Non-pigmented ciliary epithelial cell (primary cell): ENCODE results near the gene VIL1.

Source experiments
- DNase-seq: peaks from one replicate; pipeline ENCODE4 v3.0.0-alpha.2; 2010; ENCODE audit warnings: low read depth

The VIL1 gene

GRCh38 chr2:218406209-218406948 is 12.5 kb upstream of the VIL1 start:
- DNase-seq = no peak

- no peak for DNase-seq
Measured at GRCh38 chr2:218406949-218407618, 11.8 kb upstream of the VIL1 start.

GRCh38 chr2:218407717-218408116 is 11.2 kb upstream of the VIL1 start:
- DNase-seq = no peak

GRCh38 chr2:218418321-218418716 is 604 bp upstream of the VIL1 start:
- no peak for DNase-seq

- DNase-seq = no peak
Measured at GRCh38 chr2:218419630-218420216, 800 bp downstream of the VIL1 start.

- no peak for DNase-seq
Measured at GRCh38 chr2:218421027-218421426, 2.1 kb downstream of the VIL1 start.

GRCh38 chr2:218422403-218423086 is 3.6 kb downstream of the VIL1 start:
- no peak for DNase-seq

- DNase-seq = no peak
Measured at GRCh38 chr2:218423584-218423983, 4.7 kb downstream of the VIL1 start.

- DNase-seq = no peak
Measured at GRCh38 chr2:218425531-218425930, 6.6 kb downstream of the VIL1 start.

GRCh38 chr2:218427741-218428140 is 8.8 kb downstream of the VIL1 start:
- no peak for DNase-seq

- DNase-seq = no peak
Measured at GRCh38 chr2:218428846-218429558, 10.1 kb downstream of the VIL1 start.

GRCh38 chr2:218429911-218430692 is 11.2 kb downstream of the VIL1 start:
- no peak for DNase-seq

GRCh38 chr2:218430721-218431120 is 11.8 kb downstream of the VIL1 start:
- DNase-seq = no peak

- DNase-seq = no peak
Measured at GRCh38 chr2:218431878-218432277, 13.0 kb downstream of the VIL1 start.

GRCh38 chr2:218432676-218433365 is 13.9 kb downstream of the VIL1 start:
- no peak for DNase-seq

GRCh38 chr2:218434456-218434855 is 15.5 kb downstream of the VIL1 start:
- no peak for DNase-seq

GRCh38 chr2:218435003-218435982 is 16.4 kb downstream of the VIL1 start:
- no peak for DNase-seq

GRCh38 chr2:218436992-218437391 is 18.1 kb downstream of the VIL1 start:
- DNase-seq = no peak

GRCh38 chr2:218437969-218438368 is 19.0 kb downstream of the VIL1 start:
- no peak for DNase-seq
